GM23338 (cell line): ENCODE data around the gene GRID1. TPM values are rescaled to one million over a fixed set of nuclear protein-coding genes. Genes with fewer than 3 reads are reported as not detected.

Source experiments
- ATAC-seq: fragments of 200-7000 bp; cut with Tn5 transposase; 3 replicates; pipeline ENCODE4 v1.9.1; 2020
- DNase-seq: peaks from one replicate; pipeline ENCODE4 v3.0.0-alpha.2; 2015; ENCODE audit warnings: low spot score
- H2AFZ ChIP-seq: fragments of 200-600 bp; sonication (generic); 2 replicates; pipeline ENCODE4 v1.8.0; 2016; ENCODE audit warnings: antibody characterized with exemption, mild to moderate bottlenecking, moderate library complexity
- H3F3A ChIP-seq: fragments of 200-600 bp; sonication (generic); replicated peaks from 2 replicates; pipeline ENCODE4 v1.8.0; 2017; ENCODE audit warnings: antibody characterized with exemption, mixed run types, low read depth
- H3K27ac ChIP-seq: fragments of 200-600 bp; sonication (generic); 2 replicates; pipeline ENCODE4 v1.6.1; 2016; ENCODE audit warnings: low read depth
- H3K27me3 ChIP-seq: fragments of 200-600 bp; sonication (generic); 2 replicates; pipeline ENCODE4 v1.8.0; 2016; ENCODE audit warnings: mild to moderate bottlenecking, mixed run types, moderate library complexity; ENCODE audit not compliant: insufficient read depth
- H3K36me3 ChIP-seq: fragments of 200-600 bp; sonication (generic); 2 replicates; pipeline ENCODE4 v1.8.0; 2016; ENCODE audit warnings: mild to moderate bottlenecking; ENCODE audit not compliant: insufficient read depth
- H3K4me1 ChIP-seq: fragments of 200-600 bp; sonication (generic); 2 replicates; pipeline ENCODE4 v1.8.0; 2016; ENCODE audit warnings: mild to moderate bottlenecking, moderate library complexity; ENCODE audit not compliant: insufficient read depth
- H3K4me2 ChIP-seq: fragments of 200-600 bp; sonication (generic); 2 replicates; pipeline ENCODE4 v1.7.1; 2017; ENCODE audit warnings: mixed run types
- H3K4me3 ChIP-seq: fragments of 200-600 bp; sonication (generic); 2 replicates; pipeline ENCODE4 v1.6.1; 2016; ENCODE audit warnings: mixed run types
- H3K79me2 ChIP-seq: fragments of 200-600 bp; sonication (generic); replicated peaks from 2 replicates; pipeline ENCODE4 v1.8.0; 2017; ENCODE audit warnings: mild to moderate bottlenecking; ENCODE audit not compliant: insufficient read depth
- H3K9me2 ChIP-seq: fragments of 200-600 bp; sonication (generic); 2 replicates; pipeline ENCODE4 v1.8.0; 2017; ENCODE audit not compliant: insufficient read depth
- H4K20me1 ChIP-seq: fragments of 200-600 bp; sonication (generic); replicated peaks from 2 replicates; pipeline ENCODE4 v1.8.0; 2017; ENCODE audit warnings: mild to moderate bottlenecking; ENCODE audit not compliant: insufficient read depth
- H3K27ac Mint-ChIP-seq: 2 replicates; pipeline ENCODE4 v1.8.0; 2020; ENCODE audit warnings: inconsistent platforms, mild to moderate bottlenecking, moderate library complexity, mixed read lengths
- H3K27me3 Mint-ChIP-seq: 3 replicates; pipeline ENCODE4 v1.8.0; 2022; ENCODE audit warnings: low read depth, mild to moderate bottlenecking, moderate library complexity, mixed read lengths, inconsistent platforms; ENCODE audit not compliant: insufficient read depth, poor library complexity
- H3K36me3 Mint-ChIP-seq: 3 replicates; pipeline ENCODE4 v1.8.0; 2021; ENCODE audit warnings: low read depth, mild to moderate bottlenecking, inconsistent platforms, moderate library complexity, mixed read lengths
- H3K4me1 Mint-ChIP-seq: 3 replicates; pipeline ENCODE4 v1.8.0; 2020; ENCODE audit warnings: mild to moderate bottlenecking, inconsistent platforms, mixed read lengths
- H3K4me3 Mint-ChIP-seq: 3 replicates; pipeline ENCODE4 v1.8.0; 2021; ENCODE audit warnings: moderate library complexity, mild to moderate bottlenecking, inconsistent platforms, mixed read lengths
- H3K9me3 Mint-ChIP-seq: 3 replicates; pipeline ENCODE4 v1.8.0; 2020; ENCODE audit warnings: moderate library complexity, mild to moderate bottlenecking, inconsistent platforms, mixed read lengths
- EZH2phosphoT487 ChIP-seq: fragments of 200-600 bp; sonication (generic); IDR thresholded peaks from one replicate; pipeline ENCODE4 v1.8.1; 2018; ENCODE audit warnings: antibody characterized with exemption; ENCODE audit not compliant: unreplicated experiment
- JUNB ChIP-seq: IDR thresholded peaks from one replicate; pipeline ENCODE4 v1.6.1; 2016; ENCODE audit warnings: antibody characterized with exemption; ENCODE audit not compliant: unreplicated experiment
- NANOG ChIP-seq: IDR thresholded peaks from 2 replicates; pipeline ENCODE4 v1.6.1; 2016; ENCODE audit warnings: antibody characterized with exemption, borderline replicate concordance
- POLR2AphosphoS5 ChIP-seq: IDR thresholded peaks from 2 replicates; pipeline ENCODE4 v1.6.1; 2016; ENCODE audit warnings: antibody characterized with exemption, low read depth
- ZNF114 ChIP-seq: fragments of 250-450 bp; sonication (Bioruptor Pico); IDR thresholded peaks from 2 replicates; pipeline ENCODE4 v1.5.0; 2020; ENCODE audit warnings: mild to moderate bottlenecking, moderate library complexity
- ZNF331 ChIP-seq: fragments of 250-450 bp; sonication (Bioruptor Pico); IDR thresholded peaks from 2 replicates; pipeline ENCODE4 v1.5.0; 2020; ENCODE audit warnings: low read depth, mild to moderate bottlenecking, moderate library complexity
- polyA plus RNA-seq: library from polyadenylated mRNA; unstranded; fragments of >200 nt; fragmentation: Nextera tagmentation; extraction: Ambion mirVana; gene quantifications from 2 replicates; pipeline ENCODE4 v1.2.1, GENCODE V29; 2016
- total RNA-seq: library from RNA; depleted of rRNA; stranded (reverse); fragments of >200 nt; shearing (Covaris generic); gene quantifications from 2 replicates; pipeline ENCODE4 v1.2.3, GENCODE V29; 2014
- TF ChIP-seq, protein P1 (sequence below): fragments of 250-450 bp; sonication (Bioruptor Pico); IDR thresholded peaks from 2 replicates; pipeline ENCODE4 v1.5.0; 2020; ENCODE audit warnings: mild to moderate bottlenecking, moderate library complexity
- TF ChIP-seq, protein P2 (sequence below), 2 experiments: fragments of 200-600 bp in 1 of 2; sonication (generic) in 1 of 2; conservative IDR thresholded peaks; 2 replicates each; pipeline versions ENCODE4 v1.5.1 to v1.6.1; 2016 to 2017; ENCODE audit warnings: antibody characterized with exemption in 2 of 2, low read depth in 2 of 2, mild to moderate bottlenecking in 2 of 2, moderate library complexity in 1 of 2
- TF ChIP-seq, protein P3 (sequence below): IDR thresholded peaks from 2 replicates; pipeline ENCODE4 v1.6.1; 2016; ENCODE audit warnings: antibody characterized with exemption

The GRID1 gene
- total and polyA plus RNA-seq, 2 experiments from 2014 or later, result 0.14 to 0.15 TPM

DNA sequence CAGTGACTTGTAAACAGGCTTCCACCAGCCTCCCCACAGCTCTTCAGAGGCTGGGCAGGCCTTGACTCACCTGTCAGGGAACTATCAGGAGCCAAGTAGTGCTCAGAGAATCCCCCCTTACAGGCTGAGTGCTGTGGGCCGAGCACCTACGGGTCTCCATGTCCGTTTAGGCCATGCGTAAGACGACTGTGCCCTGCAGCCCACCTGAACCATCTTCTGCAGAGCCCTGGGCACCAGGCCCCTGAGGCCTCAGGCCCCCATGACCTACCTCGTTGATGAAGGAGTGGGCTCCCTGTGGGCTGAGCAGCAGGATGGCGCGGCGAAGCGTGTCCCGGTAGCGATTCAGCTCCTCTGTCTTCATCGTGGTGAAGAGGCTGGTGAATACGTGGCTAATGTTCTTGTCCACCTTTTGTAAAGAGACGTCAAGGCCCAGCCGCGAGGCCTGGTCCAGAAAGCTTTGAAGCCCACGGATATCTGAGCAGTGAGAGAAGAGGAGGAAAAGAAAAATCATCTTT is 228.0 kb downstream of the GRID1 start (continued):
- TF ChIP-seq, protein P1, sequence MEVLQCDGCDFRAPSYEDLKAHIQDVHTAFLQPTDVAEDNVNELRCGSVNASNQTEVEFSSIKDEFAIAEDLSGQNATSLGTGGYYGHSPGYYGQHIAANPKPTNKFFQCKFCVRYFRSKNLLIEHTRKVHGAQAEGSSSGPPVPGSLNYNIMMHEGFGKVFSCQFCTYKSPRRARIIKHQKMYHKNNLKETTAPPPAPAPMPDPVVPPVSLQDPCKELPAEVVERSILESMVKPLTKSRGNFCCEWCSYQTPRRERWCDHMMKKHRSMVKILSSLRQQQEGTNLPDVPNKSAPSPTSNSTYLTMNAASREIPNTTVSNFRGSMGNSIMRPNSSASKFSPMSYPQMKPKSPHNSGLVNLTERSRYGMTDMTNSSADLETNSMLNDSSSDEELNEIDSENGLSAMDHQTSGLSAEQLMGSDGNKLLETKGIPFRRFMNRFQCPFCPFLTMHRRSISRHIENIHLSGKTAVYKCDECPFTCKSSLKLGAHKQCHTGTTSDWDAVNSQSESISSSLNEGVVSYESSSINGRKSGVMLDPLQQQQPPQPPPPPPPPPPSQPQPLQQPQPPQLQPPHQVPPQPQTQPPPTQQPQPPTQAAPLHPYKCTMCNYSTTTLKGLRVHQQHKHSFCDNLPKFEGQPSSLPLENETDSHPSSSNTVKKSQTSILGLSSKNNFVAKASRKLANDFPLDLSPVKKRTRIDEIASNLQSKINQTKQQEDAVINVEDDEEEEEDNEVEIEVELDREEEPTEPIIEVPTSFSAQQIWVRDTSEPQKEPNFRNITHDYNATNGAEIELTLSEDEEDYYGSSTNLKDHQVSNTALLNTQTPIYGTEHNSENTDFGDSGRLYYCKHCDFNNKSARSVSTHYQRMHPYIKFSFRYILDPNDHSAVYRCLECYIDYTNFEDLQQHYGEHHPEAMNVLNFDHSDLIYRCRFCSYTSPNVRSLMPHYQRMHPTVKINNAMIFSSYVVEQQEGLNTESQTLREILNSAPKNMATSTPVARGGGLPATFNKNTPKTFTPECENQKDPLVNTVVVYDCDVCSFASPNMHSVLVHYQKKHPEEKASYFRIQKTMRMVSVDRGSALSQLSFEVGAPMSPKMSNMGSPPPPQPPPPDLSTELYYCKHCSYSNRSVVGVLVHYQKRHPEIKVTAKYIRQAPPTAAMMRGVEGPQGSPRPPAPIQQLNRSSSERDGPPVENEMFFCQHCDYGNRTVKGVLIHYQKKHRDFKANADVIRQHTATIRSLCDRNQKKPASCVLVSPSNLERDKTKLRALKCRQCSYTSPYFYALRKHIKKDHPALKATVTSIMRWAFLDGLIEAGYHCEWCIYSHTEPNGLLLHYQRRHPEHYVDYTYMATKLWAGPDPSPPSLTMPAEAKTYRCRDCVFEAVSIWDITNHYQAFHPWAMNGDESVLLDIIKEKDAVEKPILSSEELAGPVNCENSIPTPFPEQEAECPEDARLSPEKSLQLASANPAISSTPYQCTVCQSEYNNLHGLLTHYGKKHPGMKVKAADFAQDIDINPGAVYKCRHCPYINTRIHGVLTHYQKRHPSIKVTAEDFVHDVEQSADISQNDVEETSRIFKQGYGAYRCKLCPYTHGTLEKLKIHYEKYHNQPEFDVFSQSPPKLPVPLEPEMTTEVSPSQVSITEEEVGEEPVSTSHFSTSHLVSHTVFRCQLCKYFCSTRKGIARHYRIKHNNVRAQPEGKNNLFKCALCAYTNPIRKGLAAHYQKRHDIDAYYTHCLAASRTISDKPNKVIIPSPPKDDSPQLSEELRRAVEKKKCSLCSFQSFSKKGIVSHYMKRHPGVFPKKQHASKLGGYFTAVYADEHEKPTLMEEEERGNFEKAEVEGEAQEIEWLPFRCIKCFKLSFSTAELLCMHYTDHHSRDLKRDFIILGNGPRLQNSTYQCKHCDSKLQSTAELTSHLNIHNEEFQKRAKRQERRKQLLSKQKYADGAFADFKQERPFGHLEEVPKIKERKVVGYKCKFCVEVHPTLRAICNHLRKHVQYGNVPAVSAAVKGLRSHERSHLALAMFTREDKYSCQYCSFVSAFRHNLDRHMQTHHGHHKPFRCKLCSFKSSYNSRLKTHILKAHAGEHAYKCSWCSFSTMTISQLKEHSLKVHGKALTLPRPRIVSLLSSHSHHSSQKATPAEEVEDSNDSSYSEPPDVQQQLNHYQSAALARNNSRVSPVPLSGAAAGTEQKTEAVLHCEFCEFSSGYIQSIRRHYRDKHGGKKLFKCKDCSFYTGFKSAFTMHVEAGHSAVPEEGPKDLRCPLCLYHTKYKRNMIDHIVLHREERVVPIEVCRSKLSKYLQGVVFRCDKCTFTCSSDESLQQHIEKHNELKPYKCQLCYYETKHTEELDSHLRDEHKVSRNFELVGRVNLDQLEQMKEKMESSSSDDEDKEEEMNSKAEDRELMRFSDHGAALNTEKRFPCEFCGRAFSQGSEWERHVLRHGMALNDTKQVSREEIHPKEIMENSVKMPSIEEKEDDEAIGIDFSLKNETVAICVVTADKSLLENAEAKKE (CRISPR knock-in tag), result no peak
- no peak for TF ChIP-seq ZNF331 (CRISPR knock-in tag)
- TF ChIP-seq, protein P2, sequence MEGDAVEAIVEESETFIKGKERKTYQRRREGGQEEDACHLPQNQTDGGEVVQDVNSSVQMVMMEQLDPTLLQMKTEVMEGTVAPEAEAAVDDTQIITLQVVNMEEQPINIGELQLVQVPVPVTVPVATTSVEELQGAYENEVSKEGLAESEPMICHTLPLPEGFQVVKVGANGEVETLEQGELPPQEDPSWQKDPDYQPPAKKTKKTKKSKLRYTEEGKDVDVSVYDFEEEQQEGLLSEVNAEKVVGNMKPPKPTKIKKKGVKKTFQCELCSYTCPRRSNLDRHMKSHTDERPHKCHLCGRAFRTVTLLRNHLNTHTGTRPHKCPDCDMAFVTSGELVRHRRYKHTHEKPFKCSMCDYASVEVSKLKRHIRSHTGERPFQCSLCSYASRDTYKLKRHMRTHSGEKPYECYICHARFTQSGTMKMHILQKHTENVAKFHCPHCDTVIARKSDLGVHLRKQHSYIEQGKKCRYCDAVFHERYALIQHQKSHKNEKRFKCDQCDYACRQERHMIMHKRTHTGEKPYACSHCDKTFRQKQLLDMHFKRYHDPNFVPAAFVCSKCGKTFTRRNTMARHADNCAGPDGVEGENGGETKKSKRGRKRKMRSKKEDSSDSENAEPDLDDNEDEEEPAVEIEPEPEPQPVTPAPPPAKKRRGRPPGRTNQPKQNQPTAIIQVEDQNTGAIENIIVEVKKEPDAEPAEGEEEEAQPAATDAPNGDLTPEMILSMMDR (conservative IDR thresholded peaks at IDR 0.05; ENCODE audit: low read depth in 2 of 2), result no peak
- no peak for TF ChIP-seq EZH2phosphoT487
- no peak for TF ChIP-seq ZNF114 (CRISPR knock-in tag)
- TF ChIP-seq NANOG, result no peak

DNA sequence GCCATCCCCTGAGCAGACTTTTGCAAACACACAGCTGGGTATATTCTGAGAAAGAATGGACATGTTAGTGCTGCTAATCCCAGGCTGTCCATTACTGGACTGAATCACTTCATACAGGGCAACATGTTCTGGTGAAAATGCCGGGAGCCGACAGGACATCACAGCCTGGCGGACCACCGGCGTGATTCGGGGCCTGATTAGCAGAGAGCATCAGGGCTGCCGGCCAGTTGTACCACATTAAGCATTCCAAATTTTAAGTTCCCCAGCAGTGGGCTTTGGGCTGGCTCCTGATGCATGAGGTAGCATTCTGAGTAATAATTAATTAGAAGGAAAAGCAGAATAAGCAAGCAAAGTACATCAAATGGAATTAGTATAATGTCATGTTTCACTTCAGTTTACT is 229.0 kb downstream of the GRID1 start:
- no peak overlapping the region for H2AFZ ChIP-seq
- Mint-ChIP-seq H3K36me3 (no peaks in the 10 kb centered on the region; the same call in 1 of the 3 replicates), H3K4me3 (no peak overlapping the region), H3K27me3 (no peaks in the 10 kb centered on the region), H3K9me3 (peaks cover 58% of the 10 kb centered on the region), H3K27ac (no peak overlapping the region), H3K4me1 (no peaks in the 10 kb centered on the region; the same call in 2 of the 3 replicates)
- ATAC-seq, result no peak
- H3K36me3 ChIP-seq, result no peaks in the 10 kb centered on the region
- H3F3A ChIP-seq, result no peaks in the 10 kb centered on the region
- H3K4me1 ChIP-seq, result no peaks in the 10 kb centered on the region
- H3K9me2 ChIP-seq, result no peaks in the 10 kb centered on the region
- H3K27ac ChIP-seq, result no peak overlapping the region
- H4K20me1 ChIP-seq, result no peaks in the 10 kb centered on the region
- H3K4me3 ChIP-seq, result no peak overlapping the region
- H3K27me3 ChIP-seq, result no peaks in the 10 kb centered on the region
- DNase-seq, result no peak
- no peak overlapping the region for H3K4me2 ChIP-seq
- H3K79me2 ChIP-seq, result no peaks in the 10 kb centered on the region
- TF ChIP-seq, protein P2 (conservative IDR thresholded peaks at IDR 0.05; ENCODE audit: low read depth in 2 of 2), result no peak
- TF ChIP-seq JUNB, result no peak
- TF ChIP-seq ZNF114 (CRISPR knock-in tag), result no peak
- no peak for TF ChIP-seq NANOG
- TF ChIP-seq POLR2AphosphoS5, result no peak
- TF ChIP-seq EZH2phosphoT487, result no peak
- TF ChIP-seq, protein P3, sequence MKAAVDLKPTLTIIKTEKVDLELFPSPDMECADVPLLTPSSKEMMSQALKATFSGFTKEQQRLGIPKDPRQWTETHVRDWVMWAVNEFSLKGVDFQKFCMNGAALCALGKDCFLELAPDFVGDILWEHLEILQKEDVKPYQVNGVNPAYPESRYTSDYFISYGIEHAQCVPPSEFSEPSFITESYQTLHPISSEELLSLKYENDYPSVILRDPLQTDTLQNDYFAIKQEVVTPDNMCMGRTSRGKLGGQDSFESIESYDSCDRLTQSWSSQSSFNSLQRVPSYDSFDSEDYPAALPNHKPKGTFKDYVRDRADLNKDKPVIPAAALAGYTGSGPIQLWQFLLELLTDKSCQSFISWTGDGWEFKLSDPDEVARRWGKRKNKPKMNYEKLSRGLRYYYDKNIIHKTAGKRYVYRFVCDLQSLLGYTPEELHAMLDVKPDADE, result no peak
